HepG2 (cell line): Measurements from ENCODE around the gene SLC22A13.

Experiments used
- HMG20A ChIP-seq: IDR thresholded peaks from 2 replicates; pipeline ENCODE4 v1.6.1; 2016; ENCODE audit warnings: borderline replicate concordance
- NR2F6 ChIP-seq, 2 experiments: IDR thresholded peaks; 2 replicates each; pipeline ENCODE4 v1.6.1; 2016; ENCODE audit warnings: antibody characterized with exemption in 1 of 2, mild to moderate bottlenecking in 1 of 2
- SIN3A ChIP-seq: IDR thresholded peaks from 2 replicates; pipeline ENCODE4 v1.6.1; 2011; ENCODE audit warnings: low read depth, mild to moderate bottlenecking, control low read depth, low read length, borderline replicate concordance
- TF ChIP-seq, protein P1 (sequence below): sonication (generic); formaldehyde crosslinking; IDR thresholded peaks from 2 replicates; pipeline ENCODE4 v1.4.0; 2020; ENCODE audit warnings: mild to moderate bottlenecking, missing genetic modification reagents

DNA sequence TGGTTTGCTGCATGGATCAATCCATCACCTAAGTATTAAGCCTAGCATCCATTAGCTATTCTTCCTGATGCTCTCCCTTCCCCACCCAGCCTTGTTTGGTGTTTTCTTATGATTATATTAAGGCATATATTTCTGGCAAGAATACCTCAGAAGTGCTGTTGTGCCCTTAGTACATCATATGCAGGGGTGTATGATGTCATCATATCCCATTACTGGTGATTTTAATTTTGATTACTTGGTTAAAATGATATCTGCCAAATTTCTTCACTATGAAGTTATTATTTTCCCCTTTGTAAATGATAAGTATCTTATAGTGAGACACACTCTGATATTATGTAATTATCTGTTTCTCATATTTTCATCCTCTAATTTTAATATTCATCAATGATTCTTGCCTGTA lies 31.9 kb downstream of the SLC22A13 start:
- TF ChIP-seq HMG20A (CRISPR knock-in tag) (no peak), NR2F6 (IDR thresholded peaks at IDR 0.05) (no peak), NR2F6 (CRISPR knock-in tag; IDR thresholded peaks at IDR 0.05) (no peak), SIN3A (no peak)
- TF ChIP-seq, protein P1, sequence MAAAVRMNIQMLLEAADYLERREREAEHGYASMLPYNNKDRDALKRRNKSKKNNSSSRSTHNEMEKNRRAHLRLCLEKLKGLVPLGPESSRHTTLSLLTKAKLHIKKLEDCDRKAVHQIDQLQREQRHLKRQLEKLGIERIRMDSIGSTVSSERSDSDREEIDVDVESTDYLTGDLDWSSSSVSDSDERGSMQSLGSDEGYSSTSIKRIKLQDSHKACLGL (CRISPR knock-in tag), result no peak
